Adrenal gland (tissue), 5 donors: ENCODE data around the gene ZNF384.

Source experiments
- CTCF ChIP-seq, 6 experiments: fragments of 450-650 bp in 4 of 6; fragments of 200-600 bp in 2 of 6; sonication (generic) in 1 of 6; IDR thresholded peaks; 1 replicate in 5 of 6; 2 replicates in 1 of 6; pipeline versions ENCODE4 v1.5.1 to v1.8.0; 2016 to 2021; ENCODE audit warnings: antibody characterized with exemption in 6 of 6, mild to moderate bottlenecking in 2 of 6, moderate library complexity in 1 of 6
- POLR2A ChIP-seq, 2 donors: fragments of 450-650 bp; IDR thresholded peaks; one replicate each; pipeline ENCODE4 v1.6.1; 2017; ENCODE audit warnings: antibody characterized with exemption in 2 of 2, mild to moderate bottlenecking in 2 of 2, moderate library complexity in 1 of 2
- donor health status: DM: no; HTN: no; CAD: no.

GRCh38 chr12:6653987-6654386, 35.2 kb downstream of the ZNF384 start:
- TF ChIP-seq POLR2A (IDR thresholded peaks at IDR 0.05): no peak
- no peak for TF ChIP-seq CTCF (IDR thresholded peaks at IDR 0.05)
